GM23338 (cell line): ENCODE results near the gene ZNF385B. TPM values are rescaled to one million over a fixed set of nuclear protein-coding genes. Genes with fewer than 3 reads are reported as not detected.

Experiments
- ATAC-seq: fragments of 200-7000 bp; cut with Tn5 transposase; 3 replicates; pipeline ENCODE4 v1.9.1; 2020
- DNase-seq: peaks from one replicate; pipeline ENCODE4 v3.0.0-alpha.2; 2015; ENCODE audit warnings: low spot score
- H2AFZ ChIP-seq: fragments of 200-600 bp; sonication (generic); 2 replicates; pipeline ENCODE4 v1.8.0; 2016; ENCODE audit warnings: antibody characterized with exemption, mild to moderate bottlenecking, moderate library complexity
- H3F3A ChIP-seq: fragments of 200-600 bp; sonication (generic); replicated peaks from 2 replicates; pipeline ENCODE4 v1.8.0; 2017; ENCODE audit warnings: antibody characterized with exemption, mixed run types, low read depth
- H3K27ac ChIP-seq: fragments of 200-600 bp; sonication (generic); 2 replicates; pipeline ENCODE4 v1.6.1; 2016; ENCODE audit warnings: low read depth
- H3K27me3 ChIP-seq: fragments of 200-600 bp; sonication (generic); 2 replicates; pipeline ENCODE4 v1.8.0; 2016; ENCODE audit warnings: mild to moderate bottlenecking, mixed run types, moderate library complexity; ENCODE audit not compliant: insufficient read depth
- H3K36me3 ChIP-seq: fragments of 200-600 bp; sonication (generic); 2 replicates; pipeline ENCODE4 v1.8.0; 2016; ENCODE audit warnings: mild to moderate bottlenecking; ENCODE audit not compliant: insufficient read depth
- H3K4me1 ChIP-seq: fragments of 200-600 bp; sonication (generic); 2 replicates; pipeline ENCODE4 v1.8.0; 2016; ENCODE audit warnings: mild to moderate bottlenecking, moderate library complexity; ENCODE audit not compliant: insufficient read depth
- H3K4me2 ChIP-seq: fragments of 200-600 bp; sonication (generic); 2 replicates; pipeline ENCODE4 v1.7.1; 2017; ENCODE audit warnings: mixed run types
- H3K4me3 ChIP-seq: fragments of 200-600 bp; sonication (generic); 2 replicates; pipeline ENCODE4 v1.6.1; 2016; ENCODE audit warnings: mixed run types
- H3K79me2 ChIP-seq: fragments of 200-600 bp; sonication (generic); replicated peaks from 2 replicates; pipeline ENCODE4 v1.8.0; 2017; ENCODE audit warnings: mild to moderate bottlenecking; ENCODE audit not compliant: insufficient read depth
- H3K9me2 ChIP-seq: fragments of 200-600 bp; sonication (generic); 2 replicates; pipeline ENCODE4 v1.8.0; 2017; ENCODE audit not compliant: insufficient read depth
- H4K20me1 ChIP-seq: fragments of 200-600 bp; sonication (generic); replicated peaks from 2 replicates; pipeline ENCODE4 v1.8.0; 2017; ENCODE audit warnings: mild to moderate bottlenecking; ENCODE audit not compliant: insufficient read depth
- H3K27ac Mint-ChIP-seq: 2 replicates; pipeline ENCODE4 v1.8.0; 2020; ENCODE audit warnings: inconsistent platforms, mild to moderate bottlenecking, moderate library complexity, mixed read lengths
- H3K27me3 Mint-ChIP-seq: 3 replicates; pipeline ENCODE4 v1.8.0; 2022; ENCODE audit warnings: low read depth, mild to moderate bottlenecking, moderate library complexity, mixed read lengths, inconsistent platforms; ENCODE audit not compliant: insufficient read depth, poor library complexity
- H3K36me3 Mint-ChIP-seq: 3 replicates; pipeline ENCODE4 v1.8.0; 2021; ENCODE audit warnings: low read depth, mild to moderate bottlenecking, inconsistent platforms, moderate library complexity, mixed read lengths
- H3K4me1 Mint-ChIP-seq: 3 replicates; pipeline ENCODE4 v1.8.0; 2020; ENCODE audit warnings: mild to moderate bottlenecking, inconsistent platforms, mixed read lengths
- H3K4me3 Mint-ChIP-seq: 3 replicates; pipeline ENCODE4 v1.8.0; 2021; ENCODE audit warnings: moderate library complexity, mild to moderate bottlenecking, inconsistent platforms, mixed read lengths
- H3K9me3 Mint-ChIP-seq: 3 replicates; pipeline ENCODE4 v1.8.0; 2020; ENCODE audit warnings: moderate library complexity, mild to moderate bottlenecking, inconsistent platforms, mixed read lengths
- CREB1 ChIP-seq: fragments of 250-450 bp; sonication (Bioruptor Pico); IDR thresholded peaks from 2 replicates; pipeline ENCODE4 v1.5.0; 2020; ENCODE audit warnings: low read depth, mild to moderate bottlenecking, moderate library complexity
- ETS1 ChIP-seq: IDR thresholded peaks from 2 replicates; pipeline ENCODE4 v1.6.1; 2016; ENCODE audit warnings: antibody characterized with exemption
- JUNB ChIP-seq: IDR thresholded peaks from one replicate; pipeline ENCODE4 v1.6.1; 2016; ENCODE audit warnings: antibody characterized with exemption; ENCODE audit not compliant: unreplicated experiment
- NANOG ChIP-seq: IDR thresholded peaks from 2 replicates; pipeline ENCODE4 v1.6.1; 2016; ENCODE audit warnings: antibody characterized with exemption, borderline replicate concordance
- POLR2AphosphoS5 ChIP-seq: IDR thresholded peaks from 2 replicates; pipeline ENCODE4 v1.6.1; 2016; ENCODE audit warnings: antibody characterized with exemption, low read depth
- REST ChIP-seq: IDR thresholded peaks from one replicate; pipeline ENCODE4 v1.6.1; 2018; ENCODE audit warnings: antibody characterized with exemption; ENCODE audit not compliant: unreplicated experiment
- polyA plus RNA-seq: library from polyadenylated mRNA; unstranded; fragments of >200 nt; fragmentation: Nextera tagmentation; extraction: Ambion mirVana; gene quantifications from 2 replicates; pipeline ENCODE4 v1.2.1, GENCODE V29; 2016
- total RNA-seq: library from RNA; depleted of rRNA; stranded (reverse); fragments of >200 nt; shearing (Covaris generic); gene quantifications from 2 replicates; pipeline ENCODE4 v1.2.3, GENCODE V29; 2014
- TF ChIP-seq, protein P1 (sequence below): fragments of 250-450 bp; sonication (Bioruptor Pico); IDR thresholded peaks from 2 replicates; pipeline ENCODE4 v1.5.0; 2020; ENCODE audit warnings: mild to moderate bottlenecking, moderate library complexity
- TF ChIP-seq, protein P2 (sequence below), 2 experiments: fragments of 200-600 bp in 1 of 2; sonication (generic) in 1 of 2; conservative IDR thresholded peaks; 2 replicates each; pipeline versions ENCODE4 v1.5.1 to v1.6.1; 2016 to 2017; ENCODE audit warnings: antibody characterized with exemption in 2 of 2, low read depth in 2 of 2, mild to moderate bottlenecking in 2 of 2, moderate library complexity in 1 of 2

The ZNF385B gene
- total and polyA plus RNA-seq, 2 experiments from 2014 or later, result 1.5 to 4.6 TPM

GRCh38 chr2:179454443-179455171 is 406.8 kb downstream of the ZNF385B start:
- no peak overlapping the region for H3K27ac Mint-ChIP-seq
- DNase-seq (no peak), ATAC-seq (no peak)
- H3K27ac ChIP-seq, result no peak overlapping the region
- no peaks in the 10 kb centered on the region for H3K79me2 ChIP-seq
- no peak overlapping the region for H3K4me3 Mint-ChIP-seq
- H3K4me1 Mint-ChIP-seq, result no peaks in the 10 kb centered on the region
- 0 out of 2 replicates have a peak, but pooled peaks cover 11% of the 10 kb centered on the region for H3K36me3 ChIP-seq
- peaks cover 9% of the 10 kb centered on the region for H3K36me3 Mint-ChIP-seq
- H3K27me3 Mint-ChIP-seq, result no peaks in the 10 kb centered on the region
- no peaks in the 10 kb centered on the region for H4K20me1 ChIP-seq
- no peaks in the 10 kb centered on the region for H3F3A ChIP-seq
- H3K4me1 ChIP-seq, result no peaks in the 10 kb centered on the region
- no peak overlapping the region for H3K4me2 ChIP-seq
- H3K9me2 ChIP-seq, result peaks cover 3% of the 10 kb centered on the region; the same call in 1 of the 2 replicates
- H3K4me3 ChIP-seq, result no peak overlapping the region
- no peak overlapping the region for H2AFZ ChIP-seq
- H3K27me3 ChIP-seq, result no peaks in the 10 kb centered on the region
- H3K9me3 Mint-ChIP-seq, result peaks cover 20% of the 10 kb centered on the region
- TF ChIP-seq, protein P1, sequence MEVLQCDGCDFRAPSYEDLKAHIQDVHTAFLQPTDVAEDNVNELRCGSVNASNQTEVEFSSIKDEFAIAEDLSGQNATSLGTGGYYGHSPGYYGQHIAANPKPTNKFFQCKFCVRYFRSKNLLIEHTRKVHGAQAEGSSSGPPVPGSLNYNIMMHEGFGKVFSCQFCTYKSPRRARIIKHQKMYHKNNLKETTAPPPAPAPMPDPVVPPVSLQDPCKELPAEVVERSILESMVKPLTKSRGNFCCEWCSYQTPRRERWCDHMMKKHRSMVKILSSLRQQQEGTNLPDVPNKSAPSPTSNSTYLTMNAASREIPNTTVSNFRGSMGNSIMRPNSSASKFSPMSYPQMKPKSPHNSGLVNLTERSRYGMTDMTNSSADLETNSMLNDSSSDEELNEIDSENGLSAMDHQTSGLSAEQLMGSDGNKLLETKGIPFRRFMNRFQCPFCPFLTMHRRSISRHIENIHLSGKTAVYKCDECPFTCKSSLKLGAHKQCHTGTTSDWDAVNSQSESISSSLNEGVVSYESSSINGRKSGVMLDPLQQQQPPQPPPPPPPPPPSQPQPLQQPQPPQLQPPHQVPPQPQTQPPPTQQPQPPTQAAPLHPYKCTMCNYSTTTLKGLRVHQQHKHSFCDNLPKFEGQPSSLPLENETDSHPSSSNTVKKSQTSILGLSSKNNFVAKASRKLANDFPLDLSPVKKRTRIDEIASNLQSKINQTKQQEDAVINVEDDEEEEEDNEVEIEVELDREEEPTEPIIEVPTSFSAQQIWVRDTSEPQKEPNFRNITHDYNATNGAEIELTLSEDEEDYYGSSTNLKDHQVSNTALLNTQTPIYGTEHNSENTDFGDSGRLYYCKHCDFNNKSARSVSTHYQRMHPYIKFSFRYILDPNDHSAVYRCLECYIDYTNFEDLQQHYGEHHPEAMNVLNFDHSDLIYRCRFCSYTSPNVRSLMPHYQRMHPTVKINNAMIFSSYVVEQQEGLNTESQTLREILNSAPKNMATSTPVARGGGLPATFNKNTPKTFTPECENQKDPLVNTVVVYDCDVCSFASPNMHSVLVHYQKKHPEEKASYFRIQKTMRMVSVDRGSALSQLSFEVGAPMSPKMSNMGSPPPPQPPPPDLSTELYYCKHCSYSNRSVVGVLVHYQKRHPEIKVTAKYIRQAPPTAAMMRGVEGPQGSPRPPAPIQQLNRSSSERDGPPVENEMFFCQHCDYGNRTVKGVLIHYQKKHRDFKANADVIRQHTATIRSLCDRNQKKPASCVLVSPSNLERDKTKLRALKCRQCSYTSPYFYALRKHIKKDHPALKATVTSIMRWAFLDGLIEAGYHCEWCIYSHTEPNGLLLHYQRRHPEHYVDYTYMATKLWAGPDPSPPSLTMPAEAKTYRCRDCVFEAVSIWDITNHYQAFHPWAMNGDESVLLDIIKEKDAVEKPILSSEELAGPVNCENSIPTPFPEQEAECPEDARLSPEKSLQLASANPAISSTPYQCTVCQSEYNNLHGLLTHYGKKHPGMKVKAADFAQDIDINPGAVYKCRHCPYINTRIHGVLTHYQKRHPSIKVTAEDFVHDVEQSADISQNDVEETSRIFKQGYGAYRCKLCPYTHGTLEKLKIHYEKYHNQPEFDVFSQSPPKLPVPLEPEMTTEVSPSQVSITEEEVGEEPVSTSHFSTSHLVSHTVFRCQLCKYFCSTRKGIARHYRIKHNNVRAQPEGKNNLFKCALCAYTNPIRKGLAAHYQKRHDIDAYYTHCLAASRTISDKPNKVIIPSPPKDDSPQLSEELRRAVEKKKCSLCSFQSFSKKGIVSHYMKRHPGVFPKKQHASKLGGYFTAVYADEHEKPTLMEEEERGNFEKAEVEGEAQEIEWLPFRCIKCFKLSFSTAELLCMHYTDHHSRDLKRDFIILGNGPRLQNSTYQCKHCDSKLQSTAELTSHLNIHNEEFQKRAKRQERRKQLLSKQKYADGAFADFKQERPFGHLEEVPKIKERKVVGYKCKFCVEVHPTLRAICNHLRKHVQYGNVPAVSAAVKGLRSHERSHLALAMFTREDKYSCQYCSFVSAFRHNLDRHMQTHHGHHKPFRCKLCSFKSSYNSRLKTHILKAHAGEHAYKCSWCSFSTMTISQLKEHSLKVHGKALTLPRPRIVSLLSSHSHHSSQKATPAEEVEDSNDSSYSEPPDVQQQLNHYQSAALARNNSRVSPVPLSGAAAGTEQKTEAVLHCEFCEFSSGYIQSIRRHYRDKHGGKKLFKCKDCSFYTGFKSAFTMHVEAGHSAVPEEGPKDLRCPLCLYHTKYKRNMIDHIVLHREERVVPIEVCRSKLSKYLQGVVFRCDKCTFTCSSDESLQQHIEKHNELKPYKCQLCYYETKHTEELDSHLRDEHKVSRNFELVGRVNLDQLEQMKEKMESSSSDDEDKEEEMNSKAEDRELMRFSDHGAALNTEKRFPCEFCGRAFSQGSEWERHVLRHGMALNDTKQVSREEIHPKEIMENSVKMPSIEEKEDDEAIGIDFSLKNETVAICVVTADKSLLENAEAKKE (CRISPR knock-in tag), result no peak
- TF ChIP-seq CREB1 (CRISPR knock-in tag) (no peak), NANOG (no peak), POLR2AphosphoS5 (no peak), ETS1 (no peak), JUNB (no peak), REST (no peak)
- TF ChIP-seq, protein P2, sequence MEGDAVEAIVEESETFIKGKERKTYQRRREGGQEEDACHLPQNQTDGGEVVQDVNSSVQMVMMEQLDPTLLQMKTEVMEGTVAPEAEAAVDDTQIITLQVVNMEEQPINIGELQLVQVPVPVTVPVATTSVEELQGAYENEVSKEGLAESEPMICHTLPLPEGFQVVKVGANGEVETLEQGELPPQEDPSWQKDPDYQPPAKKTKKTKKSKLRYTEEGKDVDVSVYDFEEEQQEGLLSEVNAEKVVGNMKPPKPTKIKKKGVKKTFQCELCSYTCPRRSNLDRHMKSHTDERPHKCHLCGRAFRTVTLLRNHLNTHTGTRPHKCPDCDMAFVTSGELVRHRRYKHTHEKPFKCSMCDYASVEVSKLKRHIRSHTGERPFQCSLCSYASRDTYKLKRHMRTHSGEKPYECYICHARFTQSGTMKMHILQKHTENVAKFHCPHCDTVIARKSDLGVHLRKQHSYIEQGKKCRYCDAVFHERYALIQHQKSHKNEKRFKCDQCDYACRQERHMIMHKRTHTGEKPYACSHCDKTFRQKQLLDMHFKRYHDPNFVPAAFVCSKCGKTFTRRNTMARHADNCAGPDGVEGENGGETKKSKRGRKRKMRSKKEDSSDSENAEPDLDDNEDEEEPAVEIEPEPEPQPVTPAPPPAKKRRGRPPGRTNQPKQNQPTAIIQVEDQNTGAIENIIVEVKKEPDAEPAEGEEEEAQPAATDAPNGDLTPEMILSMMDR (conservative IDR thresholded peaks at IDR 0.05; ENCODE audit: low read depth in 2 of 2), result no peak
